ENCODE results near the gene BRMS1L. TPM values are rescaled to one million over a fixed set of nuclear protein-coding genes. Genes with fewer than 3 reads are reported as not detected.
"Not testable (repeated sequence)": the region's sequence is repeated elsewhere in the genome, so short reads cannot be mapped to it uniquely, and the experiment has no call there.

BRMS1L gene
- total and polyA plus RNA-seq, 10 of the 15 experiments (the other 5 are each of a cell fraction or from before 2014, with no cell fraction given): 5.3 to 26.7 (median 8.3) TPM

DNA sequence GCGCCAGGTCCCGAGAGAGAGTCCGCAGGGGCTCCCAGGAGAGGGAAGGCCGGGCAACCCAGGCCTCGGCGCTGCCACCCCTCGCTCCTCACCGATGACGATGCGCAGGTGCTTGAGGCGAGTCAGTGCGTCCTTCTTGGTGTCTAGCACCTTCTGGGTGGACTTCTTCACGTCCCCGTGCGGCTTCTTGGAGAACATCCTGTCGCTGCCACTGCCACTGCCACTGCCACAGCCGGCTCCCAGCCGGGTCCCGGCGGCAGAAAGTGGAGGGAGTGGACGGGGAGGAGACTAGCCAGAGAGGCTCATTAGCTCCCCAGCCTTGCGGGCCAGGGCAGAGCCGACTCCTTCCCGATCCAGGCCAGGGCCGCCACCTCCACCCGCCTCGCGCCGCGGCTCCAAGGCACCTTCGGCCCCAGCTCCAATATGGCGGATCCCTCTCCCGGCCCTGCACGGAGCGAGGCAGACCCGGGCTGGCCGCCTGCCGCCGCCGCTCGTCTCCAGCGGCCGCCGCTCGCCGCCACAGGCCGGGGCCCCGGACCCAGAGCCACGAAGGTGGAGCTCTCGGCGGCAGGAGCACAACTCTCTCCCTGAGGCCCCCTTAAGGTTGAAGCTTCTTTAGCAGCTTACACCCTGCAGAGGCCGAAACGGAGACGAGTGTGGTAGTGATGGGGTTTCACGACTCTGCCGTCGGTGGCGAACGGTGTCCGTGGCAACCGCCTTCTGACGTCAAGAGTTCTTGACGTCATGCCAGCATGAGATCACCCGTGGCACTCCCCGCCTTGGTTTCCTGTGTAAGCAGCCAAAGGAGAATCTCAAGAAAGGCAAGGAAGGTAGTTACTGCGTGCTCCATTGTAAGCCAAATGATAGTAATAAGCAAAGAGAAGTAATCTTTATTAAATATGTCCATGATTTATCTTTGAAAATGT, 17.2 kb upstream of the BRMS1L start, which contains the start of gene RALGAPA1:
TSS of gene RALGAPA1 (minus strand) at position 658 of the 926 bp plus-strand sequence. CDS start at position 198, 460 bp downstream.
- BruUV-seq (replicated peaks); H3K27me3 ChIP-seq (replicated peaks in 1 of 2; ENCODE audit: control insufficient read depth in 2 of 2, insufficient read depth in 2 of 2, low read length in 1 of 2); H4K20me1 ChIP-seq (ENCODE audit: control insufficient read depth, insufficient read depth); H3K4me1 ChIP-seq (ENCODE audit: control insufficient read depth, insufficient read depth, low read length); H3K9me3 ChIP-seq (replicated peaks; ENCODE audit: control insufficient read depth, insufficient read depth, low read length); H3K36me3 ChIP-seq (ENCODE audit: control insufficient read depth in 2 of 2, insufficient read depth in 2 of 2, low read length in 1 of 2); in situ Hi-C loops (cut with MboI): not testable (repeated sequence)
- Histone ChIP-seq H3K9ac (ENCODE audit: control insufficient read depth, insufficient read depth, low read length) (peak within 1 kb of the TSS; percentile 83), H3K27ac (ENCODE audit: control insufficient read depth, insufficient read depth) (peak within 1 kb of the TSS; percentile 75), H3K79me2 (ENCODE audit: control insufficient read depth, insufficient read depth, low read length) (peaks cover 11% of the 10 kb centered on the region), H3K4me3 (peak within 1 kb of the TSS; percentile 79), H2AFZ (ENCODE audit: control insufficient read depth, low read depth, low read length) (peak within 1 kb of the TSS; percentile 72), H3K4me2 (ENCODE audit: control insufficient read depth, insufficient read depth) (peak within 1 kb of the TSS; percentile 56)
- CTCF ChIA-PET: interaction anchor here (0.7 to 4.8 kb wide), 5 partner anchors 7 to 401 kb away, joined by 3 to 42 read pairs (median 4); partner anchors contain the start of gene BRMS1L
- intact Hi-C loops (cut with micrococcal nuclease; ENCODE audit: unreplicated experiment): loop anchor here (2.0 to 5.0 kb wide), 2 partner anchors 18 to 122 kb away; partner anchors contain the start of gene BRMS1L
- whole genome bisulfite sequencing (ENCODE audit: insufficient coverage, insufficient replicate concordance, low lambda C conversion rate, missing lambda C conversion rate): under 1% methylated on average over 43 of the region's 66 CpGs
- POLR2A ChIA-PET: interaction anchor here (1.1 to 1.7 kb wide), 2 partner anchors 17 to 22 kb away, joined by 3 to 7 read pairs; partner anchors contain the start of gene BRMS1L
- ATAC-seq: peak; percentile 99
- RAD21 ChIA-PET (ENCODE audit: unreplicated experiment): interaction anchor here (0.6 to 2.5 kb wide), 3 partner anchors 17 to 525 kb away, joined by 3 to 8 read pairs (median 3); partner anchors contain the start of gene BRMS1L
- SMC1A ChIA-PET (ENCODE audit: uncharacterized antibody, unreplicated experiment): interaction anchor here (0.7 kb wide), 1 partner anchor 46 kb away, joined by 3 read pairs; no protein-coding TSS in a partner anchor
- peak; percentile 87 for DNase-seq (ENCODE audit: low read depth, low spot score)
- FAIRE-seq: peak; percentile 98
- TF ChIP-seq RELA (IDR thresholded peaks at IDR 0.05; ENCODE audit: borderline replicate concordance, partially characterized antibody): peak; percentile 34
- TF ChIP-seq GABPA (IDR thresholded peaks at IDR 0.05; ENCODE audit: low read depth): peak; percentile 58; the same call in 1 of the 2 replicates
- TF ChIP-seq MEF2B (IDR thresholded peaks at IDR 0.05; ENCODE audit: partially characterized antibody, poor library complexity, severe bottlenecking): peak; percentile 47
- peak; percentile 77 for TF ChIP-seq ESRRA (IDR thresholded peaks at IDR 0.05; ENCODE audit: low read length)
- peak; percentile 86 for TF ChIP-seq POLR2AphosphoS5 (IDR thresholded peaks at IDR 0.05; ENCODE audit: low read length)
- TF ChIP-seq SMARCA5 (IDR thresholded peaks at IDR 0.05): peak; percentile 91
- peak; percentile 85; the same call in 1 of the 2 replicates for TF ChIP-seq GATAD2B (conservative IDR thresholded peaks at IDR 0.05; ENCODE audit: low read depth)
- TF ChIP-seq BACH1 (IDR thresholded peaks at IDR 0.05; ENCODE audit: borderline replicate concordance): peak; percentile 57; the same call in 1 of the 2 replicates
- peak; percentile 87 for TF ChIP-seq MXI1 (IDR thresholded peaks at IDR 0.05; ENCODE audit: low read depth, low read length)
- TF ChIP-seq, protein P1, sequence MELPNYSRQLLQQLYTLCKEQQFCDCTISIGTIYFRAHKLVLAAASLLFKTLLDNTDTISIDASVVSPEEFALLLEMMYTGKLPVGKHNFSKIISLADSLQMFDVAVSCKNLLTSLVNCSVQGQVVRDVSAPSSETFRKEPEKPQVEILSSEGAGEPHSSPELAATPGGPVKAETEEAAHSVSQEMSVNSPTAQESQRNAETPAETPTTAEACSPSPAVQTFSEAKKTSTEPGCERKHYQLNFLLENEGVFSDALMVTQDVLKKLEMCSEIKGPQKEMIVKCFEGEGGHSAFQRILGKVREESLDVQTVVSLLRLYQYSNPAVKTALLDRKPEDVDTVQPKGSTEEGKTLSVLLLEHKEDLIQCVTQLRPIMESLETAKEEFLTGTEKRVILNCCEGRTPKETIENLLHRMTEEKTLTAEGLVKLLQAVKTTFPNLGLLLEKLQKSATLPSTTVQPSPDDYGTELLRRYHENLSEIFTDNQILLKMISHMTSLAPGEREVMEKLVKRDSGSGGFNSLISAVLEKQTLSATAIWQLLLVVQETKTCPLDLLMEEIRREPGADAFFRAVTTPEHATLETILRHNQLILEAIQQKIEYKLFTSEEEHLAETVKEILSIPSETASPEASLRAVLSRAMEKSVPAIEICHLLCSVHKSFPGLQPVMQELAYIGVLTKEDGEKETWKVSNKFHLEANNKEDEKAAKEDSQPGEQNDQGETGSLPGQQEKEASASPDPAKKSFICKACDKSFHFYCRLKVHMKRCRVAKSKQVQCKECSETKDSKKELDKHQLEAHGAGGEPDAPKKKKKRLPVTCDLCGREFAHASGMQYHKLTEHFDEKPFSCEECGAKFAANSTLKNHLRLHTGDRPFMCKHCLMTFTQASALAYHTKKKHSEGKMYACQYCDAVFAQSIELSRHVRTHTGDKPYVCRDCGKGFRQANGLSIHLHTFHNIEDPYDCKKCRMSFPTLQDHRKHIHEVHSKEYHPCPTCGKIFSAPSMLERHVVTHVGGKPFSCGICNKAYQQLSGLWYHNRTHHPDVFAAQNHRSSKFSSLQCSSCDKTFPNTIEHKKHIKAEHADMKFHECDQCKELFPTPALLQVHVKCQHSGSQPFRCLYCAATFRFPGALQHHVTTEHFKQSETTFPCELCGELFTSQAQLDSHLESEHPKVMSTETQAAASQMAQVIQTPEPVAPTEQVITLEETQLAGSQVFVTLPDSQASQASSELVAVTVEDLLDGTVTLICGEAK (IDR thresholded peaks at IDR 0.05; ENCODE audit: borderline replicate concordance): peak; percentile 63; the same call in 1 of the 2 replicates
- TF ChIP-seq, protein P2, sequence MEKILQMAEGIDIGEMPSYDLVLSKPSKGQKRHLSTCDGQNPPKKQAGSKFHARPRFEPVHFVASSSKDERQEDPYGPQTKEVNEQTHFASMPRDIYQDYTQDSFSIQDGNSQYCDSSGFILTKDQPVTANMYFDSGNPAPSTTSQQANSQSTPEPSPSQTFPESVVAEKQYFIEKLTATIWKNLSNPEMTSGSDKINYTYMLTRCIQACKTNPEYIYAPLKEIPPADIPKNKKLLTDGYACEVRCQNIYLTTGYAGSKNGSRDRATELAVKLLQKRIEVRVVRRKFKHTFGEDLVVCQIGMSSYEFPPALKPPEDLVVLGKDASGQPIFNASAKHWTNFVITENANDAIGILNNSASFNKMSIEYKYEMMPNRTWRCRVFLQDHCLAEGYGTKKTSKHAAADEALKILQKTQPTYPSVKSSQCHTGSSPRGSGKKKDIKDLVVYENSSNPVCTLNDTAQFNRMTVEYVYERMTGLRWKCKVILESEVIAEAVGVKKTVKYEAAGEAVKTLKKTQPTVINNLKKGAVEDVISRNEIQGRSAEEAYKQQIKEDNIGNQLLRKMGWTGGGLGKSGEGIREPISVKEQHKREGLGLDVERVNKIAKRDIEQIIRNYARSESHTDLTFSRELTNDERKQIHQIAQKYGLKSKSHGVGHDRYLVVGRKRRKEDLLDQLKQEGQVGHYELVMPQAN (conservative IDR thresholded peaks at IDR 0.05): 0 out of 2 replicates have a peak, but pooled peaks have one; percentile 29
- peak; percentile 66; the same call in 1 of the 2 replicates for TF ChIP-seq DPF2 (IDR thresholded peaks at IDR 0.05)
- TF ChIP-seq, protein P3, sequence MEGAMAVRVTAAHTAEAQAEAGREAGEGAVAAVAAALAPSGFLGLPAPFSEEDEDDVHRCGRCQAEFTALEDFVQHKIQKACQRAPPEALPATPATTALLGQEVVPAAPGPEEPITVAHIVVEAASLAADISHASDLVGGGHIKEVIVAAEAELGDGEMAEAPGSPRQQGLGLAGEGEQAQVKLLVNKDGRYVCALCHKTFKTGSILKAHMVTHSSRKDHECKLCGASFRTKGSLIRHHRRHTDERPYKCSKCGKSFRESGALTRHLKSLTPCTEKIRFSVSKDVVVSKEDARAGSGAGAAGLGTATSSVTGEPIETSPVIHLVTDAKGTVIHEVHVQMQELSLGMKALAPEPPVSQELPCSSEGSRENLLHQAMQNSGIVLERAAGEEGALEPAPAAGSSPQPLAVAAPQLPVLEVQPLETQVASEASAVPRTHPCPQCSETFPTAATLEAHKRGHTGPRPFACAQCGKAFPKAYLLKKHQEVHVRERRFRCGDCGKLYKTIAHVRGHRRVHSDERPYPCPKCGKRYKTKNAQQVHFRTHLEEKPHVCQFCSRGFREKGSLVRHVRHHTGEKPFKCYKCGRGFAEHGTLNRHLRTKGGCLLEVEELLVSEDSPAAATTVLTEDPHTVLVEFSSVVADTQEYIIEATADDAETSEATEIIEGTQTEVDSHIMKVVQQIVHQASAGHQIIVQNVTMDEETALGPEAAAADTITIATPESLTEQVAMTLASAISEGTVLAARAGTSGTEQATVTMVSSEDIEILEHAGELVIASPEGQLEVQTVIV (IDR thresholded peaks at IDR 0.05; ENCODE audit: borderline replicate concordance, partially characterized antibody): peak; percentile 99
